ENCODE results near the gene SLC36A3. TPM values are rescaled to one million over a fixed set of nuclear protein-coding genes. Genes with fewer than 3 reads are reported as not detected.

Gene SLC36A3
- total RNA-seq, 2 experiments from 2014 or later, result not detected

DNA sequence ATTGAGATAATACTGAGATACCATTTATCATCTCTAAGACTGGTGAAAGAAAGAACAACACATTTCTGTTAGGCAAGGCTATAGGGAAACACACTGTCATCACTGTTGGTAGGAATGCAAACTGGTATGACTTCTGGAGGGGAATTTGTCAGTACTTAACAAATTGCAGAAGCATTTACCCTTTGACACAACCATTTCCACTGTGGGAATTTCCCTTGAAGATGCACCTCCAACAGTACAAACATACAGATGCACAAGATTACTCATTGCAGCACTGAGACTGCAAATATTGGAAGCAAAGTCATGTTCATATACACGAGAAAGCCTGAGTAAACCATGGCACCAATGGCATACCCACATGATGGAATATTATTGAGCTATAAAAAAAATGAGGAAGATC lies 33.0 kb downstream of the SLC36A3 start:
- CTCF ChIA-PET (ENCODE audit: unreplicated experiment), result no interaction called here
- H3K4me3 ChIP-seq (ENCODE audit: low read depth, low read length, poor library complexity, severe bottlenecking), result no peak overlapping the region
- no peak overlapping the region for H2AFZ ChIP-seq (ENCODE audit: low read length)
- no peaks in the 10 kb centered on the region for H3K79me2 ChIP-seq (ENCODE audit: insufficient read depth, low read depth, low read length)
- H4K20me1 ChIP-seq (ENCODE audit: insufficient read depth, low read length), result no peaks in the 10 kb centered on the region
- BruUV-seq (replicated peaks), result no TSS peak
- DNase-seq (ENCODE audit: low spot score), result no peak
- no peak overlapping the region for H3K27ac ChIP-seq (ENCODE audit: low read depth, low read length, poor library complexity, severe bottlenecking)
- peaks cover 60% of the 10 kb centered on the region for H3K36me3 ChIP-seq (ENCODE audit: insufficient read depth, low read length)
- no peak for TF ChIP-seq EZH2phosphoT487 (IDR thresholded peaks at IDR 0.05; ENCODE audit: borderline replicate concordance, low read depth, low read length)
- TF ChIP-seq, protein P1, sequence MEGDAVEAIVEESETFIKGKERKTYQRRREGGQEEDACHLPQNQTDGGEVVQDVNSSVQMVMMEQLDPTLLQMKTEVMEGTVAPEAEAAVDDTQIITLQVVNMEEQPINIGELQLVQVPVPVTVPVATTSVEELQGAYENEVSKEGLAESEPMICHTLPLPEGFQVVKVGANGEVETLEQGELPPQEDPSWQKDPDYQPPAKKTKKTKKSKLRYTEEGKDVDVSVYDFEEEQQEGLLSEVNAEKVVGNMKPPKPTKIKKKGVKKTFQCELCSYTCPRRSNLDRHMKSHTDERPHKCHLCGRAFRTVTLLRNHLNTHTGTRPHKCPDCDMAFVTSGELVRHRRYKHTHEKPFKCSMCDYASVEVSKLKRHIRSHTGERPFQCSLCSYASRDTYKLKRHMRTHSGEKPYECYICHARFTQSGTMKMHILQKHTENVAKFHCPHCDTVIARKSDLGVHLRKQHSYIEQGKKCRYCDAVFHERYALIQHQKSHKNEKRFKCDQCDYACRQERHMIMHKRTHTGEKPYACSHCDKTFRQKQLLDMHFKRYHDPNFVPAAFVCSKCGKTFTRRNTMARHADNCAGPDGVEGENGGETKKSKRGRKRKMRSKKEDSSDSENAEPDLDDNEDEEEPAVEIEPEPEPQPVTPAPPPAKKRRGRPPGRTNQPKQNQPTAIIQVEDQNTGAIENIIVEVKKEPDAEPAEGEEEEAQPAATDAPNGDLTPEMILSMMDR (conservative IDR thresholded peaks at IDR 0.05; ENCODE audit: low read length), result no peak
- POLR2A ChIA-PET, result interaction anchor here (1.2 kb wide), 1 partner anchor 13 kb away, joined by 4 read pairs; no protein-coding TSS in a partner anchor
- intact Hi-C loops (cut with micrococcal nuclease; ENCODE audit: unreplicated experiment), result no loop called here
- H3K4me1 ChIP-seq (ENCODE audit: insufficient read depth, low read length, poor library complexity, severe bottlenecking), result no peaks in the 10 kb centered on the region
- H3K9me2 ChIP-seq (ENCODE audit: insufficient read depth, low read length), result no peaks in the 10 kb centered on the region
- no peak overlapping the region for H3K4me2 ChIP-seq (ENCODE audit: low read length)
- H3K9me3 ChIP-seq (ENCODE audit: low read length), result no peaks in the 10 kb centered on the region

DNA sequence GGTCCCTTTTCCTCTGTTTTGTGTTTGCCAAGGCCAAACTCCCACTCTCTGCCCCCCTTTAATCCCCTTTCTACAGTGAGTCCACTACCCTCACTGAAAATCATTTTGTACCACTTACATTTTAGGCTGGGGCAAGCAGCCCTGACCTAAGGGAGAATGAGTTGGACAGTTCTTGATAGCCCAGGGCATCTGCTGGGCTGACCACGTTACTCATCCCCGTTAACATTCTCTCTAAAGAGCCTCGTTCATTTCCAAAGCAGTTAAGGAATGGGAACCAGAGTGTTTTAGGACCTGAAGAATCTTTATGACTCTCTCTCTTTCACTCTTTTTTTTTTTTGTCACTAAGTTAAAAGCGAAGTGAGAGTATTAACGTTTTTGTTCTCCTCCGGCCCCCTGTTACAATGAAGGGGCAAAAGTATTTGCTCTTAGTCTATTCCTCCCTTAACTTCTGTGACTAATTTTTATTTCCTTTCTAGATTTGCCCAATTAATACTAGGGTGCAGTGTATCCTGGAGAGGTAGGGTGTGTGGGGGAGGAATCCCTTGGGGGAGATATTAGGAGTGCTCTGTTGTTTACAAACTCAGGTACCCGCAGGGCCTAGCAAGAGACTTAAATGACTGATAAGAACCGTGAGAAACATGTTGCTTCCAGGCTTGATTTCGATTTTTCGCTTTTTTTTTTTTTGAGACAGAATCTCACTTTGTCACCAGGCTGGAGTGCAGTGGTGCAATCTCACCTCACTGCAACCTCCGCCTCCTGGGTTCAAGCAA lies 35.9 kb downstream of the SLC36A3 start:
- no peak overlapping the region for H3K4me2 ChIP-seq (ENCODE audit: low read length)
- intact Hi-C loops (cut with micrococcal nuclease; ENCODE audit: unreplicated experiment), result no loop called here
- H3K79me2 ChIP-seq (ENCODE audit: insufficient read depth, low read depth, low read length), result peaks cover 8% of the 10 kb centered on the region; the same call in 1 of the 2 replicates
- ChIA-PET POLR2A (no interaction called here), CTCF (ENCODE audit: unreplicated experiment) (no interaction called here)
- H3K27ac ChIP-seq (ENCODE audit: low read depth, low read length, poor library complexity, severe bottlenecking), result no peak overlapping the region
- H3K9me3 ChIP-seq (ENCODE audit: low read length), result no peaks in the 10 kb centered on the region
- no peaks in the 10 kb centered on the region for H3K4me1 ChIP-seq (ENCODE audit: insufficient read depth, low read length, poor library complexity, severe bottlenecking)
- H3K36me3 ChIP-seq (ENCODE audit: insufficient read depth, low read length), result peaks cover 87% of the 10 kb centered on the region
- BruUV-seq (replicated peaks), result no TSS peak
- H2AFZ ChIP-seq (ENCODE audit: low read length), result no peak overlapping the region
- no peak overlapping the region for H3K4me3 ChIP-seq (ENCODE audit: low read depth, low read length, poor library complexity, severe bottlenecking)
- no peak for TF ChIP-seq EZH2phosphoT487 (IDR thresholded peaks at IDR 0.05; ENCODE audit: borderline replicate concordance, low read depth, low read length)
- TF ChIP-seq, protein P1 (conservative IDR thresholded peaks at IDR 0.05; ENCODE audit: low read length), result no peak
- no peak for DNase-seq (ENCODE audit: low spot score)
- no peaks in the 10 kb centered on the region for H3K9me2 ChIP-seq (ENCODE audit: insufficient read depth, low read length)
- H4K20me1 ChIP-seq (ENCODE audit: insufficient read depth, low read length), result no peaks in the 10 kb centered on the region

DNA sequence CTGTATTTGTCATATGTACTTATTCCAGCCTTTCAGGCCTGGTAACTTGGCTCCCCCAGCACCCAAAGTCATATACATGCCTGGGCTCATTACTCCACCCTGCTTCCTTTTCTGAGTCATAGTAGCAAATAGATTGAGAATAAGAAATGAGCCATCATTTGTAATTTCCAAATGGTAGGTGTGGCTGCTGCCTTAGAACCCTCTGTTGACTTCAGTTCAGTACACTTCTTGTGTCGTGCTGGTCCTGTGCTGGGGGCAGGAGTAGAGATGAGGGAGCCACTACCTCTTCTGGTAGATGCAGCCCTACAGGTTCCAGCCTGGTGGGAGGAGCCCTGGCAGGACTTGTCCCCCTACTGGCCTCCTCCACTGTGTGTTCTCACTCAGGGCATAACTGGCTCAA lies 39.5 kb downstream of the SLC36A3 start:
- TF ChIP-seq, protein P1 (conservative IDR thresholded peaks at IDR 0.05; ENCODE audit: low read length), result no peak
- TF ChIP-seq EZH2phosphoT487 (IDR thresholded peaks at IDR 0.05; ENCODE audit: borderline replicate concordance, low read depth, low read length), result no peak
- Histone ChIP-seq H4K20me1 (ENCODE audit: insufficient read depth, low read length) (no peaks in the 10 kb centered on the region), H3K4me3 (ENCODE audit: low read depth, low read length, poor library complexity, severe bottlenecking) (no peak overlapping the region), H3K79me2 (ENCODE audit: insufficient read depth, low read depth, low read length) (peaks cover 30% of the 10 kb centered on the region), H3K4me2 (ENCODE audit: low read length) (no peak overlapping the region), H3K9me2 (ENCODE audit: insufficient read depth, low read length) (no peaks in the 10 kb centered on the region), H3K4me1 (ENCODE audit: insufficient read depth, low read length, poor library complexity, severe bottlenecking) (no peaks in the 10 kb centered on the region), H3K9me3 (ENCODE audit: low read length) (no peaks in the 10 kb centered on the region), H3K36me3 (ENCODE audit: insufficient read depth, low read length) (peaks cover 98% of the 10 kb centered on the region), H2AFZ (ENCODE audit: low read length) (no peak overlapping the region), H3K27ac (ENCODE audit: low read depth, low read length, poor library complexity, severe bottlenecking) (no peak overlapping the region)
- intact Hi-C loops (cut with micrococcal nuclease; ENCODE audit: unreplicated experiment), result no loop called here
- POLR2A ChIA-PET, result interaction anchor here (1.3 kb wide), 1 partner anchor 11 kb away, joined by 5 read pairs; the partner anchor contains the start of gene GM2A
- DNase-seq (ENCODE audit: low spot score), result no peak
- CTCF ChIA-PET (ENCODE audit: unreplicated experiment), result no interaction called here
- no TSS peak for BruUV-seq (replicated peaks)

Measured in OCI-LY7 (cell line).